Subcutaneous preadipocyte (primary cell): Measurements from ENCODE around the gene PRX. TPM values are rescaled to one million over a fixed set of nuclear protein-coding genes. Genes with fewer than 3 reads are reported as not detected.

Source experiments
- small RNA-seq: library from RNA; depleted of rRNA; stranded (forward); fragments of <200 nt; gene quantifications from one replicate; pipeline ENCODE3, GENCODE V24; 2012
- total RNA-seq: library from RNA; depleted of rRNA; stranded (reverse); fragments of >200 nt; gene quantifications from 2 replicates; pipeline ENCODE4 v1.2.3, GENCODE V29; 2012

PRX gene, protein sequence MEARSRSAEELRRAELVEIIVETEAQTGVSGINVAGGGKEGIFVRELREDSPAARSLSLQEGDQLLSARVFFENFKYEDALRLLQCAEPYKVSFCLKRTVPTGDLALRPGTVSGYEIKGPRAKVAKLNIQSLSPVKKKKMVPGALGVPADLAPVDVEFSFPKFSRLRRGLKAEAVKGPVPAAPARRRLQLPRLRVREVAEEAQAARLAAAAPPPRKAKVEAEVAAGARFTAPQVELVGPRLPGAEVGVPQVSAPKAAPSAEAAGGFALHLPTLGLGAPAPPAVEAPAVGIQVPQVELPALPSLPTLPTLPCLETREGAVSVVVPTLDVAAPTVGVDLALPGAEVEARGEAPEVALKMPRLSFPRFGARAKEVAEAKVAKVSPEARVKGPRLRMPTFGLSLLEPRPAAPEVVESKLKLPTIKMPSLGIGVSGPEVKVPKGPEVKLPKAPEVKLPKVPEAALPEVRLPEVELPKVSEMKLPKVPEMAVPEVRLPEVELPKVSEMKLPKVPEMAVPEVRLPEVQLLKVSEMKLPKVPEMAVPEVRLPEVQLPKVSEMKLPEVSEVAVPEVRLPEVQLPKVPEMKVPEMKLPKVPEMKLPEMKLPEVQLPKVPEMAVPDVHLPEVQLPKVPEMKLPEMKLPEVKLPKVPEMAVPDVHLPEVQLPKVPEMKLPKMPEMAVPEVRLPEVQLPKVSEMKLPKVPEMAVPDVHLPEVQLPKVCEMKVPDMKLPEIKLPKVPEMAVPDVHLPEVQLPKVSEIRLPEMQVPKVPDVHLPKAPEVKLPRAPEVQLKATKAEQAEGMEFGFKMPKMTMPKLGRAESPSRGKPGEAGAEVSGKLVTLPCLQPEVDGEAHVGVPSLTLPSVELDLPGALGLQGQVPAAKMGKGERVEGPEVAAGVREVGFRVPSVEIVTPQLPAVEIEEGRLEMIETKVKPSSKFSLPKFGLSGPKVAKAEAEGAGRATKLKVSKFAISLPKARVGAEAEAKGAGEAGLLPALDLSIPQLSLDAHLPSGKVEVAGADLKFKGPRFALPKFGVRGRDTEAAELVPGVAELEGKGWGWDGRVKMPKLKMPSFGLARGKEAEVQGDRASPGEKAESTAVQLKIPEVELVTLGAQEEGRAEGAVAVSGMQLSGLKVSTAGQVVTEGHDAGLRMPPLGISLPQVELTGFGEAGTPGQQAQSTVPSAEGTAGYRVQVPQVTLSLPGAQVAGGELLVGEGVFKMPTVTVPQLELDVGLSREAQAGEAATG (N-terminal part only)
- total RNA-seq: 0.98 and 1.5 TPM in 2 replicates

DNA sequence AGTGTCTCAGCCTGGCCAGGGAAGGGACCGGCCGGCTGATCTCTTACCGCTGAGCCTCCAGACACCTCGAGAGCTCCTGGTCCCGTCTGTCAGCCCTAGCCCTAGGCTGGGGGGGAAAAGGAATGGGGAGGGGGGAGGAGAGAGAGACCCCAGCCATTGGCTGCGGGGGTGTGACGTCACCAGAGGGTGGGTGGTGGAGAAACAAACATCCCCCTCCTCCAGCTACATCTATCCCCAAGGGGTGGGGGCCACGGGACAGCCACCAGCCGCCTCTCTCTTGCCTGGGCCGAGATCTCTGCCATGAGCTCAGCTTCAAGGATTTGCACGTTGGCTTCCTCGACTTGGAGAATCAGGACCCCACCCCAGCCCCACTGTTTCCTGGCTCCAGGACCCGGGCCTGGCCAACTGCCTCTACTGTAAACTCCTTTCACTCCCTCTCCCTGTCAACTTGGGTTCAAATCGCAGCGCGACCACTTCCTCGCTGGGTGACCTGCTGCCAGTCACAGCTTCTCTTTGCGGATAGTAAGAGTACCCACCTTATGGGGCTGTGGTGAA lies at the start of gene PRX:
TSS of gene PRX (minus strand) at position 88 of the 555 bp plus-strand sequence. CDS start 5,446 bp downstream, outside the sequence.

DNA sequence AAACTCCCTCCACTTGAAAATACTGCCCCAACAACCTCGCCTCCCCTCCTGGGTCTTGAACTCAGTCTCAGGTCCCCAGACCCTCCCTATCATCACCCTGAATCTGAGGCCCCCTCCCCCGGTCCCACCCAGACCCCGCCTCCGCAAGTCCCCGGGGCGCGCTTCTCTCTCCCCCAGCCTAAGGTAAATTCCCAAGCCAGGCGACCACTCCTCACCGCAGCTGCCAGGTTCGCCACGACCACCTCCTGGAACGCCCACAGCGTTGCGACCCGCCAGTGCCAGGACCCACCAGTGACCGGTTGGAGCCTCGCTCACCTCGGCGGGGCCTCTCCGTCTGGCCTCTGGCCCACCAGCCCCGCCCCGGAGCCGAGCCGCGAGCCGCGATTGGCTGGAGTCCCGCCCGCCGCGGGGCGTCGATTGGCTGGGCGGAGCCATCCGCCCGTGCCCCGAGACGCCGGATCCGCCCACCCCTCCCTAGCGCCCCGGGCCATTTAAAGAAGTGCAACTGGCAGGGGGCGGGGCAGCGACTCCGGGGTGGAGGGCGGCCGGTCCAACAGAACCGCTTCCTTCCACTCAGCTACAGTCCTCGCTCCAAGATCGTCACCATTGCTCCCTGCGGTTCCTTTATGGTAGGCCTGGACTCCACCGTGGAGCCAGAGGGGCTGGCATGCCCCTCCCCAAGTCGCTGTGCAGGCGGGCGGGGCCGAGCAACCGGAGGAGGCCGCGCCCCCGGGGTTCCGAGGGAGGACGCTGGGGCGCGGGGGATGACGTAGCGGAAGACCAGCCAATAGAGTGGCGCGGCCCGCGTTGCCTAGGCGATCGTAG lies 31.0 kb upstream of the PRX start, which contains the start of gene SERTAD3:
TSS of gene SERTAD3 (minus strand) at position 336 of the 825 bp plus-strand sequence. CDS start 2,255 bp downstream, outside the sequence.

DNA sequence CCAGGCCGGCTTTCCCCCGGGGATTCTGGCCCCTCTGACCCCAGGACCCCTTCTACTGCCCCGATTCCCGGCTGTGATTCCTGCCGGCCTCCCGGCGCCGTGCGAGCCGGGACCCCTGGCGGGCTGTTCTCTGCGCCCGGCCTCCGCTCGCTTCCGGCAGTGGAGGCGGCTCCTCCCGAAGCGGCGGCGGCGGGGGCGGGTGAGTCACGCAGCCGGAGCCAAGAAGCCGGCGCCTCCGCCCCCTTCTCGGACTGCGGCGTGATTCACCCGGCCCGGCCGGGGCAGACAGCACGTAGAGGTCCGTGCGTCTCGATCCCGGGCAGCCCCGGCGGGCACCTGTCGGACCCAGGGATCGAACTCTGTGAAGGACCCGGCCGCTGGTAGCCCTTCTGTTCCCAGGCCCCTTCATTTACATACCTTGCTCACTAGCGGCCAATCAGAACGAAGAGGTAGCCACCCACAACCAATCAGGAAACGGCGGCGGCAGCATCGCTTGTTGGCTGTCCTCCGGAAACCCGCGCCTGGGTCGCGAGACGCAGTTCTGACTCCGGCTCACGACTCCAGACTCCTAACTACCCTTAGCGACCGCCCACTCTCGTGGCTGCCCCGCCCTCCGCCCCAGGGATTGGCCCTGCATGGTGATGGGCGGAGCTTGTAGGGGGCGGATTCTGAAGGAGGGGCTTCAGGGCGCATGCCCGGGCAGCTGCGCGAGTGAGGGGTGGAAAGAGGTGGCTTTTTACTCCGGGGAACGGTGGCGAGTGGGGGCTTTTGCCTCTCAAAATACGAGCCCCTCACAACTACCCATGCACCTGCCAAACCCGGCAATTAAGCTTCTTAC lies 12.5 kb upstream of the PRX start, which contains the start of gene SERTAD1:
TSS of gene SERTAD1 (minus strand) at position 543 of the 838 bp plus-strand sequence. CDS start 2,446 bp downstream, outside the sequence.

DNA sequence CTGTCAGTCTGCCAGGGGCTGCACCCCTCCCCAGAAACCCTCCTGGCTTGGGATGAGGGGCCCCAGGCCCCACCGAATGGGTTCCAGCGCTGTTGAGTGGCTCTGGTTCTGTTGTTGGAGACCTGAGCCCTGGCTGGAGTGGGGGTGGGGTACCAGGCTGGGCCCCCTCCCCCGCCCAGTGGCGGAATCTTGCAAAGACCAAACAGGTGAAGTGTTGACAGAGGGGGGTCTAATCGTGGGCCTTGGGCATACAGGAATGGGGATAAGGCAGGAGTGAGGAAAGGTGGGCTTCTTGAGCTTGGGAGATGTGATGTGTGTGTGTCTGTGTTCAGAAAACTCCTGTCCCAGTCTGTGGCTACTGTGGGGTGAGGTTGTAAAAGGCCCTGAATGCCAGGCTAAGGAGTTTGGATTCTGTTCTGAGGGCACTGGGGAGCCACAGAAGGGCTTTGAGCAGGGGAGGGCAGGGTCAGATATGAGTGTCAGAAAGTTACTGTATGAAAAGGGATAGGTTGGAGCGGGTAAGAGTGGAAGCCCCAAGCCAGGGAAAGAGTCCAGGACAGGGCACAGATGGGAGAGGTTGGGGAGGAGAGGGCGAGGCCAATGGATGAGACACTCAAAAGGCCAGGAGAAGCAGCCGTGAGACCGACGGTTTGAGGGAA lies 23.0 kb downstream of the PRX start, which contains the start of gene HIPK4:
TSS of gene HIPK4 (minus strand) at position 98 of the 659 bp plus-strand sequence. CDS start 279 bp downstream, outside the sequence.

DNA sequence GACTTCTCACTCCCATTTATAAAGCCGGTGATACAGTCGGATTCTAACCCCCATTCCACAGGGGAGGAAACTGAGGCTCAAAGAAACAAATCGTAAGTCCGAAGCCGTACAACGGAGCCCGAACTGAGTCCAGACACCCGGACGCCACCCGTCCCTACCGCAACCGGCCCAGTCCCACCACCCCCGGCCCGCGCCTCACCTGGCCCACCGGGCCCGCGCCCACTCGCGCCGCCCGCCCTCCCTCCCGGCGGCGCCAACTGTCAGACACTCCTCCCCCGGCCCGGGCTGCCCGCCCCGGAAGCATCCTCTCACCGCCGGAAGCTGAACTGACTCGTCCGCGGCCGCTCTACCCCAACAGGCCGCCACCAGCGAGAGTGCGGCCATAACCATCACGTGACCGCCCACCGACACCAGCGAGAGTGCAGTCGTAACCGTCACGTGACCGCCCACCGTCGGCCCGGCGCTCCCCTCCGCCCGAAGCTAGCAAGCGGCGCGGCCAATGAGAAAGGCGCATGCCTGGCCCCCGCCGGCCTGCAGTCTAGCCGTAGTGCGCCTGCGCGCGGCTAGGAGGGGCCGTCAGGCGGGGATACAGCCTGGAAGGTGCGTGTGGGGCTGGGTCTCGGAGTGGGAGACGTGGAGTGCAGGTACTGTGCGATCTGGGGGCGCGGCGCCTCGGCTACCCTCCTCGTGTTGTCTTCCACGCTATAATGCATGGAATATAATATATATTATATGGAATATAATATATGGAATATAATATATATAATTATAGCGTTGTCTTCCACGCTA lies 64.9 kb downstream of the PRX start, which contains the start of the genes C19orf47 and PLD3:
TSS of gene C19orf47 (minus strand) at position 273 of the 789 bp plus-strand sequence. CDS start 6,540 bp downstream, outside the sequence.
TSS of gene PLD3 (plus strand) at position 571 of the 789 bp plus-strand sequence. CDS start 17,789 bp downstream, outside the sequence.

Small RNA genes within 50 kb of the gene (small RNA-seq; reads per million reads assigned to genes)
- gene MIR6796 (not detected), gene RF00017 (not detected)

Other genes with a start within 250 kb of the PRX start
- 4.8 and 9.0 TPM in 2 replicates for gene MAP3K10, start 222.0 kb downstream of the PRX start, total RNA-seq
- gene TTC9B, start 195.0 kb downstream of the PRX start, total RNA-seq: not detected in 2 replicates
- gene CCNP, start 186.7 kb downstream of the PRX start, total RNA-seq: 0.20 TPM in 1 of 2 replicates, not detected in the other
- 116 and 143 TPM in 2 replicates for gene AKT2, start 128.0 kb downstream of the PRX start, total RNA-seq
- gene C19orf47, start 65.0 kb downstream of the PRX start, total RNA-seq: 4.8 and 8.6 TPM in 2 replicates
- 105 and 167 TPM in 2 replicates for gene PLD3, start 64.7 kb downstream of the PRX start, total RNA-seq
- under 0.01 and 0.20 TPM in 2 replicates for gene HIPK4, start 23.2 kb downstream of the PRX start, total RNA-seq
- gene SERTAD1, start 12.6 kb upstream of the PRX start, total RNA-seq: 13.3 and 14.0 TPM in 2 replicates
- gene SERTAD3, start 31.0 kb upstream of the PRX start, total RNA-seq: 16.2 and 20.1 TPM in 2 replicates
- 52.8 and 101 TPM in 2 replicates for gene BLVRB, start 52.4 kb upstream of the PRX start, total RNA-seq
- gene SPTBN4, start 53.6 kb upstream of the PRX start, total RNA-seq: 0.37 and 0.39 TPM in 2 replicates
- gene SHKBP1, start 163.5 kb upstream of the PRX start, total RNA-seq: 15.1 and 23.1 TPM in 2 replicates
- gene LTBP4, start 188.0 kb upstream of the PRX start, total RNA-seq: 20.7 and 36.0 TPM in 2 replicates